ENCODE measurements around the gene CTU1.

DNA sequence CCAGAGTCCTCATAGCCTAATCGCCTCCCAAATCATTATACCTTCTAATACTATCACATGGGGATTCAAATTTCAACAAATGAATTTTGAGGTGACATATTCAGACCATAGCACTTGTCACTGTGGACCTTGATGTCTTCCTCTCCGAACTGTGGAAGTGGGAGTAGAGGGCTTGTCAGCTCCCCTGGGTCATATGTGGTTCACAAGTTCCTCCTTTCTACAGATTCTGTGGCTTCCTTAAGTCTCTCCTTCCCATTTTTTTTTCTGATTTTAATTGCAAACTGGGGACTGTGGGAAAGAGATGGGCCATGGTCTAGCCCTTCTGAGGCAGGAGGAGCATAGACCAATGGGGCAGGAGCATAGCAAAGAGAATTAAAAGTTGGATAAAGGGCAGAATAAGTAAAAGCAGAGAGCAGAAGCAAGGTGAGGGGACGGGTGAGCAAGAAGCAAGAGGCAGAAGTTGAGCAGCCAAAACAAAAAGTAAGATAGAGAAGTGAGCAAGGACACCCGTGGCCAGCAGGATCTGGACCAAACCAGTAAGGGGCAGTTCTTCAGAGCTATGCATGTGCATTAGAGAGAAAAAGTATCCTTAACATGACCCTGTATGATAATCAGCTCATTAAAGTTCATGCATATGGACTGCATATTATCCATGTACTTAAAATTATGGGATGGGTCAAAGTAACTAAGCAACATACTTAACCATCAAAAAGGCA, 31.2 kb upstream of the CTU1 start:
- no peak for TF ChIP-seq EP300 (IDR thresholded peaks at IDR 0.05)
- TF ChIP-seq, protein P1, sequence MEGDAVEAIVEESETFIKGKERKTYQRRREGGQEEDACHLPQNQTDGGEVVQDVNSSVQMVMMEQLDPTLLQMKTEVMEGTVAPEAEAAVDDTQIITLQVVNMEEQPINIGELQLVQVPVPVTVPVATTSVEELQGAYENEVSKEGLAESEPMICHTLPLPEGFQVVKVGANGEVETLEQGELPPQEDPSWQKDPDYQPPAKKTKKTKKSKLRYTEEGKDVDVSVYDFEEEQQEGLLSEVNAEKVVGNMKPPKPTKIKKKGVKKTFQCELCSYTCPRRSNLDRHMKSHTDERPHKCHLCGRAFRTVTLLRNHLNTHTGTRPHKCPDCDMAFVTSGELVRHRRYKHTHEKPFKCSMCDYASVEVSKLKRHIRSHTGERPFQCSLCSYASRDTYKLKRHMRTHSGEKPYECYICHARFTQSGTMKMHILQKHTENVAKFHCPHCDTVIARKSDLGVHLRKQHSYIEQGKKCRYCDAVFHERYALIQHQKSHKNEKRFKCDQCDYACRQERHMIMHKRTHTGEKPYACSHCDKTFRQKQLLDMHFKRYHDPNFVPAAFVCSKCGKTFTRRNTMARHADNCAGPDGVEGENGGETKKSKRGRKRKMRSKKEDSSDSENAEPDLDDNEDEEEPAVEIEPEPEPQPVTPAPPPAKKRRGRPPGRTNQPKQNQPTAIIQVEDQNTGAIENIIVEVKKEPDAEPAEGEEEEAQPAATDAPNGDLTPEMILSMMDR (IDR thresholded peaks at IDR 0.05), result no peak

Measured in sigmoid colon (tissue), 4 donors.